Right kidney (tissue), 1 donor: ENCODE results near the gene MXD1.

ENCODE experiments used
- DNase-seq: peaks from one replicate; pipeline ENCODE4 v3.0.0-alpha.2; 2016

MXD1 gene

GRCh38 chr2:69977906-69978482 is 63.1 kb downstream of the MXD1 start:
- DNase-seq, result no peak

GRCh38 chr2:69979902-69980807 is 65.2 kb downstream of the MXD1 start:
- DNase-seq, result no peak

GRCh38 chr2:69983392-69983966 is 68.6 kb downstream of the MXD1 start:
- DNase-seq, result no peak

GRCh38 chr2:69985216-69985615 is 70.3 kb downstream of the MXD1 start:
- no peak for DNase-seq

GRCh38 chr2:69985688-69986087 is 70.8 kb downstream of the MXD1 start:
- no peak for DNase-seq

- DNase-seq, result no peak
Measured at GRCh38 chr2:69986691-69987090, 71.8 kb downstream of the MXD1 start.

- DNase-seq, result no peak
Measured at GRCh38 chr2:69988086-69988635, 73.3 kb downstream of the MXD1 start.

- DNase-seq, result no peak
Measured at GRCh38 chr2:69989009-69989408, 74.1 kb downstream of the MXD1 start.

- no peak for DNase-seq
Measured at GRCh38 chr2:69989441-69990105, 74.7 kb downstream of the MXD1 start.
